GM21717 (cell line): ENCODE measurements around the gene FKBP9.
"Not testable (repeated sequence)": the region's sequence is repeated elsewhere in the genome, so short reads cannot be mapped to it uniquely, and the experiment has no call there.

ENCODE experiments used
- ATAC-seq: cut with Tn5 transposase; IDR thresholded peaks from one replicate; pipeline ENCODE4 v1.9.1; 2021; ENCODE audit warnings: mild to moderate bottlenecking, moderate library complexity; ENCODE audit not compliant: unreplicated experiment

The FKBP9 gene

DNA sequence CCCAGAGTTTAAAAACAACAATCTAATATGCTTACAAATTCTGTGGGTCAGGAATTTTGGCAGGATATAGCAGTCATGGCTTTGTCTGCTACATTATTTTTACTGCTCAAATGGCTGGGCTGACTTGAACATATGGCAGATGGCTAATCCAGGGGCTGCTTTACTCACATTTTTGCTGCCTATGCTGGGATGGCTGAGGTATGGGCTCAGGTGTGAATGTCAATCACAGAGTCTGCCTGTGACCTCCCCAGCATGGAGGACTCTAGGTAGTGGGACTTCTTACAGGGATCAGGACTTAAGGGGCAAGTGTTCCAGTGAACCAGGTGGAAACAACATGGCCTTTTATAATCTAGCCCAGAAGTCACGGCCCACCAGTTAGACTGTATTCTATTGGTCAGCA lies 4.4 kb upstream of the FKBP9 start:
- ATAC-seq: no peak

DNA sequence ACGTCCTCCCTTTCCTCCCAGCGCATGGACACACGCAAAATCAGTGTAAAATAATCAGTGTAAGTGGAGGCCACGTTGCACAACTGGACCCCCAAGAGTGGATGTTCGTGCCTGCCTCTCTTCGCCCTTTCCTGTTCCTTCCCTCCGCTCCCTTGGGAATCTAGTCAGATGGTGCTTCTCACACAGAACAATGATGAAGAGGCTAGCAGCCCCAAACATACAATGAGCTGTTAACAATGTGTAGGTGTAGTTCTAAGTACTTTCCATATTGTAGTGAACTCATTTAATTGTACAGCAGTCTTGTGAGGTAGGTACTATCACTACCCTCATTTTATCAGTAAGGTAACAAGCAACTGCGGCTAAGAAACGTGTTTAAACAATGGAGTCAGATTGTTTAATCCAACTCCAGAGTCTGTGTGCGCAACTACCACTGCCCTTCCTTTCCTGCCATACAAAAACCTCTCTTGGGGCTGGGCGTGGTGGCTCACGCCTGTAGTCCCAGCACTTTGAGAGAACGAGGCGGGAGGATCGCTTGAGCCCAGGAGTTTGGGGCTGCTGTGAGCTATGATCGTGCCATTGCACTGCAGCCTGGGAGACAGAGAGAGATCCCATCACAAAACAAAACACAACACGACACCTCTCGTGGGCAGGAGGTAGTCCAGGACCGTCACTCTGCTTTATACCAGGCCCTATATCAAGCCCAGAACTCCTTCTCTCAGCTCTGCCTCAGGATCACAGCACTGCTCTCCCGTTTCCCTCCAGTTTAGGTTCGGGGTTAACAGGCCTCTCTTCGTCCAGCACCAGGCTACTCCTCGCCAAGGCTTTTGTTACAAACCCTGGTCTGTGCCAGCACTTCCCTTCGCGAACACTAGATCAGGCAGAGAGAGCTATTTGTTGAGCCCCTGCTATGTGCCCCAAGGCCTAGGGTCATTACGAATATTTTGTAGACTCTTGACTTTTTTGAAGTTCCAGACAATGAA lies 1.1 kb downstream of the FKBP9 start:
- ATAC-seq: no peak

DNA sequence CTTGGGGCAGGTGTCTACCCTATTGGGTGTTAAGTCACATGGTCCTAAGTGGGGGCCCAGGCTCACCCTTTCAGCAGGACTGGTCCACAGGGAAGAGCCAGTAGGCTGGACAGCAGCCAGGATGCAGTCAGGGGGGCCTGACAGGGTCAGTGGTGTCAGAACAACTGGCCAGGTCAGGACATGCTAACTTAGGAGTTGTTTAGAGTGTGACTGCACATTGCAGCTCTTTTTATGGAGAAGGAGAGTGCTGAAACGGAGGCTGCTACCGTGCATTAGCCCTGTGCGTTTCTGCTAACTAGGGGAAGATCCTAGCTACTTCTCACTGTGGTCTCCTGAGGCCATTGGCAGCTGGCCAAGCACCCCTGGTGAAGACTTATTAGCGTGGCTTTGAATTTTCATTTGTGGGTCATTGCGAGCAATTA lies 6.7 kb downstream of the FKBP9 start:
- ATAC-seq: not testable (repeated sequence)

DNA sequence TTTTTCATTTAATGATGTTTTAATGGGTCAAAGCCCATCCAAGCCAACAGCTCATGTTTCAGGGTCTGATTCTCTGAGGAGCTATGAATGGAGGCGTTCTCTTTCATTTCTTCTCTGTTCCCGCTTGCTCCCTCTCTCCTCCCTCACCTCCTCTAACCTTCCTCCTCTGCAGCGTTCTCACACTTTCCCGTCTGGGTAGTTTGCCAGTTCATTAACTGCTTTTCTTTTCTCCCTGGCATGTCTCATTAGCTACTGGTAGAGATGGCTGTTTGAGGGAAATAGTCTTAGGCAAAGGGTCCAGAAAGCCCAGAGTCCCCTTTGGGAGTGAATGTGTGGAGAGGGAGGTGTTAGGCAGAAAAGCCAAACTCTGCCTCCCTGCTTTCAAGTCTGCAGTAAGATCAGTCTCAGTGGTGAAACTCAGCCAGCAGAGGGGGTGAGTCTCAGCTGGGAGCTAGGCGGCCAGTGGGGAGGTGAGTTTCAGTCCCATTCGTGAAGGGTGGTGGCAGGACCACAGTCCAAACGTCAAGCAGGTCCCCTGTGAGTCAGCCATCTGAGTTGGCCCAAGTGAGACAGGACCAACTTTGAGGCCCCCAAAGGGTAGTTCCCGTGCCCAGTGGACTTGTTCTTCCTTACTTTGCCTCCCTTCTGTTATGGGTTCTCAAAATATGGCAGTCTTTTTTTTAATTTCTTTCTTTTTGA lies 7.4 kb downstream of the FKBP9 start:
- peak; percentile 99 for ATAC-seq

DNA sequence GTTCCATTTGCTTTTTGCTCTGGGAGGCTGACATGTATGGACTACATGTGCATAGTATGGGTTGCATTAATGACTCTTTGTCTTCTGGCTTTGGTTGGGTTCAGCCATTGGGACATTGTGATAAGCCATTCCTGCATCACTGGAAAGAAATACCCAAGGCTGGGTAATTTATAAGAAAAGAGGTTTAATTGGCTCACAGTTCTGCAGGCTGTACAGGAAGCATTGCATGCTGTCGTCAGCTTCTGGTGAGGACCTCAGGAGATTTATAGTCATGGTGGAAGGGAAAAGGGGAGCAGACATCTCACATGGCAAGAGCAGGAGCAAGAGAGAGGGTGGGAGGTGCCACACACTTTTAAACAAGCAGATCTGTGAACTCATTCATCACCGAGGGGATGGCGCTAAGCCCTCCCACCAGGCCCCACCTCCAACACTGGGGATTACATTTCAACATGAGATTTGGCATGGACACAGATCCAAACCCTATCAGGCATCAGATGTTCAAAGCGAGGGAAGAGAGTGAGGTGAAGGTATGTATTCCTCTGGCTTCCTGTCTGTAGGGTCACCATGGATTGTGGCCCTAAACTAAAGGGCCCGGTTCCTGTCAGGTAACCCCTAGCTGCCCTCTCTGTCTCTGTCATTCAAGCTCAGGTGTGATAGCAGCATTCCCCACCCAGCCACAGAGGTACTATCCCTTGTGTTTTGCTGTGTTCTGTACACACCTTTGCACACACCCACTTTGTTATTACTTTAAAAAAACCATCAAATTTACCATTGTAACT lies 9.4 kb downstream of the FKBP9 start:
- not testable (repeated sequence) for ATAC-seq

DNA sequence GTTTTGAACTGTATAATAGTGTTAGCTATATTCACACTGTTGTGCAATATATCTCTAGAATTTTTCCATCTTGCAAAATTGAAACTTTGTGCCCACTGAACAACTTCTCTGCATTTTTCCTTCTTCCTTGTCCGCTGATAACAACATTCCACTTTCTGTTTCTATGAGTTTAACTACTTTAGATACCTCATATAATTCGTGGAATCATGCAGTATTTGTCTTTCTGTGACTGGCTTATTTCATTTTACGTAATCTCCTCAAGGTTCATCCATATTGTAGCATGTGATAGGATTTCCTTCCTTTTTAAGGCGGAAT lies 10.0 kb downstream of the FKBP9 start:
- ATAC-seq: not testable (repeated sequence)

DNA sequence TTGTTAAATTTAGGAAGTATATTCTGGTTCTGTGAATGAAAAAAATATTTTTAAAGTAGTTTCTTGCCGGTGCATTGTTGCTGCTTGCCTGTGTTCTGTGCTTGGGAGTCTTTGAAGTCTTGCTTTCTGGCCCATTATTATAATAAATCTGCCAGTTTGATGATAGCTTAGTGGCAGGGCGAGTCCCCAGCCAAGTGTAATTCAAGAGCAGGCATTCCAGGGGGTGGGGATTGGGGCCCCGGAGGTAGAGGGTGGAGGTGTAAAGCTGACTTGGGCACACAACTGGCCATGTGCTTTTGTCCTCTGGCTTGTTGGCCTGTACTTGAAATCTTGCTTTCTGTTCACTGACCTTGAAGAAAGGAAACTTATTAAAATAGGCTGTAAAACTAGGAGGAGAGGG lies 14.7 kb downstream of the FKBP9 start:
- ATAC-seq: not testable (repeated sequence)

DNA sequence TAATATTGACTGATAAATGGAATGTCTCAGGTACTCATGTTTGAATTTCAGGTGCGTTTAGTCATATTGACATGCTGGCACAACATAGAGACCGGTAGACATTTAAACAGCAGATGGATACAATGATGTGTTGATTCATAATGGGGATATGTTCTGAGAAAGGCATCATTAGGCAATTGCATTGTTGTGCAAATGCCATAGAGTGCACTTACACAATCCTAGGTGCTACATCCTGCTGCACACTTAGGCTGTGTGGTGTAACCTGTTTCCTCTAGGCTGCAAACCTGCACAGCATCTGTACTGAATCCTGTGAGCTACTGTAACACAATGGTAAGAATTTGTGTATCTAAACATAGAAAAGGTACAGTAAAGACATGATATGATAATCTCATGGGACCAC lies 19.9 kb downstream of the FKBP9 start:
- ATAC-seq: not testable (repeated sequence)

DNA sequence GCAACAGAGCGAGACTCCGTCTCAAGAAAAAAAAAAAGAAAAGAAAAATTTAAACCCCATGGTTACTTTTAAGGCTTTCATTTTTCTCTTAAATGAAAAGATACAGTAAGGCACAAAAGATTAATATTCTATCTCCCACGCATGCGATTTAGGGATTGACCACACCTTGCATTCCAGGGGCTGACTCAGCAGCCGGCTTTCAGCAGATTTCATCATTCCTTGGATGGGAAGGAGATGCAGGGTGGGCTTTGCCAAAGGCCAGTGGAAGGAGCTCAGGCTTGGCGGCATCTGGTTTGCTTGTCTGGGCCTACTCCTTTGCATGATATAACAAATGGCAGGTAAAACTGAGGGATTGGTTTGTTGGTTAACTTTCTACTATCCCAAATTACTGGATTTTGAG lies 22.0 kb downstream of the FKBP9 start:
- ATAC-seq: not testable (repeated sequence)

DNA sequence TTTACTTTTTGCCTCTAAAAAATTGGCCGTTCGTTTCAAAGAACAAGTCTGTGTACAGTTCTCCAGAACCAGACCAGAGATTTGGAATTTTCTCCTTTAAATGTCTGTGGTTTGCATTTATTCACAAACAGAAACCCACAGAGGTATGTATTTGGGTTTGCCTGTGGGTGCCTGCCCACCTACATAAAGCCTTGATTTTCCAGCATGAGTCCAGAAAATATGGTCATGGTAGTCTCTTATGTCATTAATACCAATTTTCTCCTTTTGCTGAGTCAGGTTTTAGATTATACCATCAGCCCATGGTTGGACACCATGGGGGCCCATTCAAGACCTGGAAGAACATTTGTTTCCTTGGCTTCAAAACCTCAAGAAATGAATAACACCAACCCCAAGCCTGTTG lies 22.7 kb downstream of the FKBP9 start:
- ATAC-seq: not testable (repeated sequence)

DNA sequence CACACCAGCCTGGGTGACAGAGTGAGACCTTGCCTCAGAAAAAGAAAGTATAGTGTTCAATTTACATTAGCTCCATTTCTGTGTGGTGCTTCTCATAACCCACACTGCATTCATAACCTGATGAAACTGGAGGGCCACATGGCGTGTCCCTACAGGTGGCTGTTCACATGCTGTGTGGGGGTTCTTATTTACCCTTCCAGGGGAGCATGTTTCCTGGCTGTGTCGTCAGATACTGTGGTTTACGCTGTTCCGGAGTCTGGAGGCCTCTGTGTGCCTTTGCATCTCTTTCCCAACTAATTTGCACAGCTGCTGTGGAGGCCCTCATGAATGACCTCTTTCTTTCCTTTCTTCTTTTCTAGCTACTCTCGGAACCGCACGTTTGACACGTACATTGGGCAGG lies 30.9 kb downstream of the FKBP9 start:
- peak; percentile 89 for ATAC-seq

DNA sequence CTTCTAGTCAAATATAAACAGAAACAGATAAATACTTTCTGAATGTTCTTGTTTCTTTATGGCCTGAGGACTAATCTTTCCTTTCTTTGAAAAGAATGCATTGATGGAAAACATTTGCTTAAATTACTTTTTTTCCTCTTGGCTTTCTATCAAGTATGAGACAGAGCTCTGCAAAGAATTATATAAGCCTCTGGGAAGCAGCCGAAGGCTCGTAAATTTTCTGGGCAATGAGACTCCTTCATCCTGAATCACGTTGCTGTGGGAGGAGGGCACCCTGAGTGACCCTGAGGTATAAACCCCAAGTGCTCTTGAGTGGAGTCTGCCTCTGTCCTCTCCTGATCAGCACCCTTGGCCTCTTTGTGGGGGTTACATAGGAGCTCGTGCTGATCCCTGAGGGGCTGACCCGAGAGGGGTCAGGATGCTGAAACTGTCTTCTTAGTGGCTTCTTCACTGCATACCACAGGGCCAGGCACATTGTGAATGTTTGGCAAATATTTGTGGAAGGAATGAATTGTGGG lies 33.9 kb downstream of the FKBP9 start:
- not testable (repeated sequence) for ATAC-seq

DNA sequence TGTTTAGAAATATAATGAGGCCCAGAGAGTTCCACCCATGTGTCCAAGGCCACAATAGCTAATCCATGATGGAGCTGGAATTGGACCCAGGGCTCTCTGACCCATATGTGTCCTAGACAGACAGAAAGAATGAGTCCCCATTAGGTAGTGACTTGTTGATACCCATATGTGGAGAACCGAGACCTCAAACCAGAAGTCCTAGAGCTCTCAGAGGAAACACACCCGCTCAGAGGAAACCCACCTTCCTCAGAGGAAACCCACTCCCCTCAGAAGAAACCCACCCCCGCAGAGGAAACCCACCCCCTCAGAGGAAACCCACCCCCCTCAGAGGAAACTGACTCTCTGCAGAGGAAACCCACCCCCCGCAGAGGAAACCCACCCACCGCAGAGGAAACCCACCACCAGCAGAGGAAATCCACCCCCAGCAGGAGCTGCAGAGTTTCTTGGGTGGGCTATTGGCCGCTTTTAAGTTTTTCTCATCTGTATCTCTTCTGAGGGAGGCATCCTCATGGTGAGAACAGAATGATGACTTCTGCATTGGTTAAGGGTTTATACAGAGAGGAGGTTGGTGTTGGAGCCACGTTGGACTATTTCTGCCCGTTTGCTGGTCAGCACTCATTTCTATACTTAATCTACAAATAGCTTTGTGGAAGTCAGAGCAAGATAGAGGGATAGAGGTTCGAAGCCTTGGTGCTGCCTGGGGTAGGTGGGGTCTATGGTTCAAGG lies 34.9 kb downstream of the FKBP9 start:
- not testable (repeated sequence) for ATAC-seq

DNA sequence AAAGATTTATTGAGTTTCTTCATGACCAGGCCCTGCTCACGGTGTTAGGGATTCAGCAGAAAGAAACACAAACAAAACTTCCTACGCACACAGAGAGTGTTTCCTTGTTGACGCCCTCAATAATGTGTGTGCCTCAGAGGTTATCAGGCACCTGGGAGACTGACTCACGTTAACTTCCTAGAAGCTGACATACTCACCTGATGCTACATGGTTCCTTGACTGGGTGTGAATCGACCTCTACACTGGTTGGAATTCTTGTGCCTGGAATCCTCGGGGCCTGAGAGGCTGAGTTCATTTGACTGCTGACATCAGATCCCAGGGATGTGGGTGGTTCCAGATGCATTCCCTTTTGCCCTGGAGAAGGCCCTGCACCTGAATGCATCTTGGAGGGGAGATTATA lies 35.5 kb downstream of the FKBP9 start:
- ATAC-seq: not testable (repeated sequence)

DNA sequence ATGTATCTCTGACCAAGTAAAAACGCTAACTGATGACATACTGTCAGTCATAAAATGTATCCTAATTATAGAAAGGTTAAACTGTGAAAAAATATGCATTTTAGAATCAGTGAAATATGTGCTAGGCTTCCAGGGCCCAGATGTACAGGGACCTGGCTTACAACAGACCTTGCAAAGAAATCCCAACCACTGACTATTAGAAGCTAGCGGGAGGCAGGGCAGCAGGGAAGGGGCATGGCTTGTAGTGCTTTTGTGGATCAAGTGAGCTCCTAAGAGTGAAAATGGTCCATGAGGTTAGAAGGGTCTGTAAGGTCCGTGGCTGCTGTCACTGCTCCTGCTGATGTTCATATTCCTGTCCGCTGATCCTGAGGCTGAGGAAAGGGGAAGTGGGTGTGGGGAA lies 40.7 kb downstream of the FKBP9 start:
- ATAC-seq: not testable (repeated sequence)

DNA sequence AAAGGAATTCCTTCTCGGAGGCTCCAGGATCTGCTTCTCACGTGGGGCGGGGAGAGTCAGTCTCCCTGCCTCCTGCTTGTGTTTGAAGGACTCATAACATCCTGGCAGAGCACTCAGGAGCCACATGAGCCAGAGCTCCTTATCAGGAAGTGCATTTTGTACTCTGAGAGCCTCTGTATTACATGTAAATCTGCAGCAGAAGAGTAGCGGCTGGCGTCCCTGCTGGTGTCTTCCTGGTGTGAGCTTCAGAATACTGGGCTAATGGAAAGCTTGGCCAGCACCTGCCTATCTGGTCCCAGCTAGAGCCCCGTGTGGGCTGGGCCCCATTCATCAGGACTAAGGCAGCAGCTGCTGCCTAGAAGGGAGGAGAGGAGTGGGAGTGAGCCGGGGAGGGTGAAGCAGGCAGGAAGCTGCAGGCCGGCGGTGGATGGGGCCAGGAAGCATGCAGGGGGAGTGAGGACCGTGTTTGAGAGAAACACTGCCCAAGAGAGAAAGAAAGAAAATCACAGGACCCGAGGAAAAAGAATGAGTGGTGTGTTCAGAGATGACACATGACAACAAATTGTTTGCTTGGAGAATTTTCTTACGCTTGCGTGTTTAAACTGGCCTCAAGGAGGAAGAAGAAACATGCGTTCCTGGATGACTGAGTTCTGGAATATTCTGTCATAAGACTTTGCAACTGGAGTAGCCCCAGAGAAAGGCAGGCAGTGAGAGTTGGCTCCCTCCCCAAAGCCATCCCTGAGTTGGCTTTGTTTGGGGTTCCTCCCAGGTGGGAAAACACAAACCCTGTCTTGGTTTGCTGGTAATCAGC lies 41.3 kb downstream of the FKBP9 start:
- not testable (repeated sequence) for ATAC-seq

DNA sequence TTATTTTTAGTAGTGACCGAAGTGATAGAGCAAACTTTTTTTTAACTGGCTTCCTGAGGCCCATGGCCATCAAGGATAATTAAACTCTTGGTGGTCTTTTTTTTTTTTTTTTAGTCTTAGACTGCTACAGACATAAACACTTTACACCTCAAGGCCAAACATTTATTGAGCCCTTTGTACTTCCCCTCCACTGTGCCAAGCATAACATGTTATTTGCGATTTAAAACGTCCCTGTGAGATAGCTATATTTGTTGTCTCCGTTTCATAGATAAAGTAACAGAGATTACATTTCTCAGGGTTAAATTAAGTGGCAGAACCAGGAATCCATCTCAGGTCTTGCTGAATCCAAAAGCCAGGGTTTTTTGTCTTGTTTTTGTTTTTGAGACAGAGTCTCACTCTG lies 42.1 kb downstream of the FKBP9 start:
- not testable (repeated sequence) for ATAC-seq

DNA sequence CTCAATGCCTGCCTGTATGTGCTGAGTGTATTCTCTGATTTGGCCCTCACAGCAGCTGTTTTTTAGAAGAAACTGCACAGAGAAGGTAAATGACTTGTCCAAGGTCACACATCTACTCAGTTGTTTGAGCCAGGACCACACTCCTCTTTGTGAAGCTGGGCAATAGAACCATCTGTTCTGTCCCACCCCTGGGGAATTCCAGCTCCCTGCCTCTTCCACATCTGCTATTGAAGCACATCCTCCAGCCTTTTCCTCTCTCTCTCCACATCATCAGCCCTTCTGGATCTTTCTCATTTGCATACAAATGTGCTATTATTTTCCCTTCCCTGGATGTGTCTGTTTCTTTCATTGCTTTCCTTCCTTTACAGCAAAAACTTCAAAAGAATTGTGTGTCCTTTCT lies 45.9 kb downstream of the FKBP9 start:
- ATAC-seq: not testable (repeated sequence)

DNA sequence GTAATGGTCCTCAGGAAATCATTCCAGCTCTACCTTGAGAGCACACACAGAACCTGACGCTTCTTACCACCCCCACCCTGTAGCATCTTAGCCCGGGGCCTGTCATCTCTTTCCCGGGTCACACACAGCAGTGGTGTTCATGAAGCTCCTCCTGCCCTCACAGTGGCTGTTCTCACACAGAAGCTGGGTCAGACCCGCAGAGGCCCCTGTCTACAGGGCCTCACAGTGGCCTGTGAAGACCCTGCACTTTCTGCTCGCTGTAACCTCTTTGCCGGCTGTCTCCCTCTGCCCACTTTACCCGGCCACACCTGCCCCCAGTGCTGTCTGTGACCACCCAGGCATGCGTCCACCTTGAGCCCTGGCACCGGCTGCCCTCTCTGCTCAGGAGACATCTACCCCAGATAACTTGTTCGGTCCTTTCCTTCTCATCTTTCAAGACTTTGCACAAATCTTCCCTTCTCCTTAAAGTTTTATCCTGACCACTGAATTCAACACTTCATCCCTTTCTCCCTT lies 46.9 kb downstream of the FKBP9 start:
- ATAC-seq: not testable (repeated sequence)
